Uterus (tissue), 4 donors: ENCODE results near the gene TTC16. TPM values are rescaled to one million over a fixed set of nuclear protein-coding genes. Genes with fewer than 3 reads are reported as not detected.

ENCODE experiments used
- DNase-seq, 2 donors: peaks; one replicate each; pipeline ENCODE4 v3.0.0-alpha.2; 2019 to 2020
- H3K27ac ChIP-seq, 2 donors: fragments of 200-600 bp; sonication (generic); 1 replicate in 1 of 2; 2 replicates in 1 of 2; pipeline ENCODE4 v1.5.1; 2016 to 2018
- H3K27me3 ChIP-seq, 2 donors: fragments of 200-600 bp; sonication (generic); one replicate each; pipeline ENCODE4 v1.5.1; 2018 to 2019; ENCODE audit warnings: control low read depth in 1 of 2
- H3K36me3 ChIP-seq, 2 donors: fragments of 200-600 bp; sonication (generic); one replicate each; pipeline ENCODE4 v1.5.1; 2019; ENCODE audit warnings: control low read depth in 1 of 2
- H3K4me1 ChIP-seq, 2 donors: fragments of 200-600 bp; sonication (generic); one replicate each; pipeline ENCODE4 v1.5.1; 2018 to 2019; ENCODE audit warnings: control low read depth in 1 of 2
- H3K4me3 ChIP-seq, 2 donors: fragments of 200-600 bp; sonication (generic); 1 replicate in 1 of 2; 2 replicates in 1 of 2; pipeline ENCODE4 v1.5.1; 2018 to 2019; ENCODE audit warnings: mild to moderate bottlenecking in 1 of 2
- H3K9me3 ChIP-seq, 2 donors: fragments of 200-600 bp; sonication (generic); one replicate each; pipeline ENCODE4 v1.5.1; 2019; ENCODE audit warnings: control low read depth in 1 of 2
- CTCF ChIP-seq, 4 experiments: fragments of 200-600 bp in 2 of 4; fragments of 450-650 bp in 2 of 4; sonication (generic) in 2 of 4; IDR thresholded peaks; one replicate each; pipeline ENCODE4 v1.5.1; 2016 to 2019; ENCODE audit warnings: antibody characterized with exemption in 4 of 4, mild to moderate bottlenecking in 2 of 4, moderate library complexity in 1 of 4
- POLR2A ChIP-seq, 2 donors: fragments of 450-650 bp; IDR thresholded peaks; one replicate each; pipeline ENCODE4 v1.6.1; 2016; ENCODE audit warnings: antibody characterized with exemption in 2 of 2, mild to moderate bottlenecking in 1 of 2, moderate library complexity in 1 of 2
- intact Hi-C: fragments of 100-400 bp; cut with DNase I; formaldehyde crosslinking; loops from one replicate; pipeline ENCODE4 v1.15.1; 2023; ENCODE audit warnings: low total_unique reads
- total RNA-seq, 4 donors: library from RNA; depleted of rRNA in 3 of 4; stranded (reverse); fragments of >200 nt in 3 of 4; gene quantifications; one replicate each; pipeline versions ENCODE4 v1.1.0 to v1.2.4, GENCODE V29; 2014 to 2023
- donor health status: DM: yes; HTN: yes; CAD: no.

TTC16 gene
- total RNA-seq, 4 donors from 2014 or later, result 0.48 to 12.6 (median 0.67) TPM; not detected in 1

- H3K27ac ChIP-seq, result no peak overlapping the region
- no peak for DNase-seq
- H3K4me3 ChIP-seq, result no peak overlapping the region
- no peaks in the 10 kb centered on the region for H3K4me1 ChIP-seq
- H3K9me3 ChIP-seq, result no peaks in the 10 kb centered on the region
- intact Hi-C loops, result loop anchor here (10.0 kb wide), 1 partner anchor 125 kb away; no protein-coding TSS in a partner anchor
- no peaks in the 10 kb centered on the region for H3K36me3 ChIP-seq
- H3K27me3 ChIP-seq, result no peaks in the 10 kb centered on the region
- TF ChIP-seq CTCF (IDR thresholded peaks at IDR 0.05) (no peak), POLR2A (IDR thresholded peaks at IDR 0.05) (no peak)
Observed at GRCh38 chr9:127720031-127720864, 4.4 kb downstream of the TTC16 start.

GRCh38 chr9:127720865-127721227 lies 5.0 kb downstream of the TTC16 start:
- H3K4me3 ChIP-seq, result no peak overlapping the region
- H3K27me3 ChIP-seq, result no peaks in the 10 kb centered on the region
- DNase-seq, result no peak
- H3K4me1 ChIP-seq, result no peaks in the 10 kb centered on the region
- H3K9me3 ChIP-seq, result no peaks in the 10 kb centered on the region
- TF ChIP-seq CTCF (IDR thresholded peaks at IDR 0.05) (no peak), POLR2A (IDR thresholded peaks at IDR 0.05) (no peak)
- H3K27ac ChIP-seq, result no peak overlapping the region
- H3K36me3 ChIP-seq, result no peaks in the 10 kb centered on the region
- intact Hi-C loops, result loop anchor here (10.0 kb wide), 1 partner anchor 126 kb away; no protein-coding TSS in a partner anchor

GRCh38 chr9:127721391-127721821 lies 5.5 kb downstream of the TTC16 start:
- Histone ChIP-seq H3K4me1 (no peaks in the 10 kb centered on the region), H3K4me3 (no peak overlapping the region), H3K27ac (no peak overlapping the region), H3K9me3 (no peaks in the 10 kb centered on the region), H3K27me3 (no peaks in the 10 kb centered on the region), H3K36me3 (no peaks in the 10 kb centered on the region)
- TF ChIP-seq POLR2A (IDR thresholded peaks at IDR 0.05) (no peak), CTCF (IDR thresholded peaks at IDR 0.05) (no peak)
- intact Hi-C loops, result loop anchor here (10.0 kb wide), 1 partner anchor 127 kb away; no protein-coding TSS in a partner anchor
- DNase-seq, result no peak

- TF ChIP-seq POLR2A (IDR thresholded peaks at IDR 0.05) (no peak), CTCF (IDR thresholded peaks at IDR 0.05) (no peak)
- H3K36me3 ChIP-seq, result no peaks in the 10 kb centered on the region
- no peak for DNase-seq
- H3K9me3 ChIP-seq, result no peaks in the 10 kb centered on the region
- H3K27ac ChIP-seq, result no peak overlapping the region
- intact Hi-C loops, result loop anchor here (10.0 kb wide), 1 partner anchor 127 kb away; no protein-coding TSS in a partner anchor
- no peaks in the 10 kb centered on the region for H3K27me3 ChIP-seq
- no peak overlapping the region for H3K4me3 ChIP-seq
- H3K4me1 ChIP-seq, result no peaks in the 10 kb centered on the region
Observed at GRCh38 chr9:127722055-127722745, 6.3 kb downstream of the TTC16 start.

GRCh38 chr9:127723013-127723412 lies 7.1 kb downstream of the TTC16 start:
- H3K4me1 ChIP-seq, result no peaks in the 10 kb centered on the region
- DNase-seq, result no peak
- no peaks in the 10 kb centered on the region for H3K9me3 ChIP-seq
- no peaks in the 10 kb centered on the region for H3K36me3 ChIP-seq
- no peak overlapping the region for H3K27ac ChIP-seq
- TF ChIP-seq POLR2A (IDR thresholded peaks at IDR 0.05) (no peak), CTCF (IDR thresholded peaks at IDR 0.05) (no peak)
- no peak overlapping the region for H3K4me3 ChIP-seq
- no peaks in the 10 kb centered on the region for H3K27me3 ChIP-seq
- intact Hi-C loops, result loop anchor here (10.0 kb wide), 1 partner anchor 128 kb away; no protein-coding TSS in a partner anchor
